HepG2 (cell line): ENCODE data around the gene SPRED3. TPM values are rescaled to one million over a fixed set of nuclear protein-coding genes. Genes with fewer than 3 reads are reported as not detected.

Source experiments
- ATM ChIP-seq: fragments of 450-650 bp; IDR thresholded peaks from 2 replicates; pipeline ENCODE4 v1.7.1; 2017; ENCODE audit warnings: mild to moderate bottlenecking, borderline replicate concordance
- FOXA1 ChIP-seq, 2 experiments: fragments of 450-650 bp in 1 of 2; sonication (generic) in 1 of 2; formaldehyde crosslinking in 1 of 2; IDR thresholded peaks; 2 replicates each; pipeline versions ENCODE4 v1.4.0 to v1.6.1; 2016 to 2020; ENCODE audit warnings: missing genetic modification reagents in 1 of 2
- FOXA3 ChIP-seq: IDR thresholded peaks from 2 replicates; pipeline ENCODE4 v1.6.1; 2016; ENCODE audit warnings: missing genetic modification reagents, missing compliant biosample characterization
- HDAC1 ChIP-seq: sonication (generic); formaldehyde crosslinking; IDR thresholded peaks from 2 replicates; pipeline ENCODE4 v1.5.1; 2020; ENCODE audit warnings: mild to moderate bottlenecking, missing genetic modification reagents
- HNRNPLL ChIP-seq: fragments of 200-400 bp; formaldehyde crosslinking; IDR thresholded peaks from 2 replicates; pipeline ENCODE4 v1.6.1; 2017; ENCODE audit warnings: mild to moderate bottlenecking, low read depth, low read length; ENCODE audit not compliant: poor library complexity, severe bottlenecking
- IKZF4 ChIP-seq: sonication (generic); formaldehyde crosslinking; IDR thresholded peaks from 2 replicates; pipeline ENCODE4 v1.5.1; 2020; ENCODE audit warnings: borderline replicate concordance, mild to moderate bottlenecking, low read depth, missing genetic modification reagents; ENCODE audit errors: not compliant biosample characterization
- IRX3 ChIP-seq: sonication (generic); formaldehyde crosslinking; IDR thresholded peaks from 2 replicates; pipeline ENCODE4 v1.8.1; 2023; ENCODE audit warnings: mild to moderate bottlenecking, low read depth, missing genetic modification reagents, borderline replicate concordance
- LCORL ChIP-seq, 2 experiments: fragments of 450-650 bp in 1 of 2; sonication (generic) in 1 of 2; formaldehyde crosslinking in 1 of 2; IDR thresholded peaks; 2 replicates each; pipeline versions ENCODE4 v1.5.0 to v1.6.1; 2017 to 2020; ENCODE audit warnings: antibody characterized with exemption in 1 of 2, missing genetic modification reagents in 1 of 2
- MTA3 ChIP-seq: sonication (generic); formaldehyde crosslinking; IDR thresholded peaks from 2 replicates; pipeline ENCODE4 v1.4.0; 2020; ENCODE audit warnings: missing genetic modification reagents
- NCOR1 ChIP-seq: fragments of 200-600 bp; sonication (generic); IDR thresholded peaks from 2 replicates; pipeline ENCODE4 v1.7.0; 2017; ENCODE audit warnings: antibody characterized with exemption, low read length, borderline replicate concordance
- RAD21 ChIP-seq: fragments of 450-650 bp; formaldehyde crosslinking; IDR thresholded peaks from 2 replicates; pipeline ENCODE4 v1.5.0; 2020; ENCODE audit warnings: mild to moderate bottlenecking
- SATB2 ChIP-seq: sonication (generic); formaldehyde crosslinking; IDR thresholded peaks from 2 replicates; pipeline ENCODE4 v1.5.0; 2020; ENCODE audit warnings: missing genetic modification reagents
- TCF7 ChIP-seq: sonication (generic); IDR thresholded peaks from 2 replicates; pipeline ENCODE4 v1.6.1; 2016; ENCODE audit warnings: antibody characterized with exemption, low read depth
- ZNF160 ChIP-seq: sonication (generic); formaldehyde crosslinking; IDR thresholded peaks from 2 replicates; pipeline ENCODE4 v1.8.0; 2022; ENCODE audit warnings: mild to moderate bottlenecking, inconsistent platforms, missing genetic modification reagents
- ZNF17 ChIP-seq: sonication (generic); formaldehyde crosslinking; IDR thresholded peaks from 2 replicates; pipeline ENCODE4 v1.5.0; 2020; ENCODE audit warnings: mild to moderate bottlenecking, missing genetic modification reagents
- ZNF512B ChIP-seq: sonication (generic); formaldehyde crosslinking; IDR thresholded peaks from 2 replicates; pipeline ENCODE4 v1.5.1; 2020; ENCODE audit warnings: missing genetic modification reagents, mild to moderate bottlenecking, borderline replicate concordance
- ZNF704 ChIP-seq: sonication (generic); formaldehyde crosslinking; IDR thresholded peaks from 2 replicates; pipeline ENCODE4 v1.8.1; 2023; ENCODE audit warnings: mild to moderate bottlenecking, inconsistent platforms, moderate library complexity, missing genetic modification reagents, borderline replicate concordance
- ZNF776 ChIP-seq: sonication (generic); formaldehyde crosslinking; IDR thresholded peaks from 2 replicates; pipeline ENCODE4 v1.4.0; 2020; ENCODE audit warnings: mild to moderate bottlenecking, missing genetic modification reagents
- ZNF780A ChIP-seq: sonication (generic); formaldehyde crosslinking; IDR thresholded peaks from 2 replicates; pipeline ENCODE4 v1.8.0; 2022; ENCODE audit warnings: mild to moderate bottlenecking, missing genetic modification reagents, moderate library complexity
- ZNF790 ChIP-seq: sonication (generic); formaldehyde crosslinking; IDR thresholded peaks from 2 replicates; pipeline ENCODE4 v1.8.0; 2022; ENCODE audit warnings: missing genetic modification reagents, mild to moderate bottlenecking, borderline replicate concordance
- ZNF839 ChIP-seq: sonication (generic); formaldehyde crosslinking; IDR thresholded peaks from 2 replicates; pipeline ENCODE4 v1.4.0; 2020; ENCODE audit warnings: missing genetic modification reagents, mild to moderate bottlenecking, borderline replicate concordance
- ZNF883 ChIP-seq: sonication (generic); formaldehyde crosslinking; IDR thresholded peaks from 2 replicates; pipeline ENCODE4 v1.5.1; 2020; ENCODE audit warnings: mild to moderate bottlenecking, missing genetic modification reagents; ENCODE audit errors: not compliant biosample characterization
- polyA plus RNA-seq, 8 experiments: library from polyadenylated mRNA; depleted of rRNA in 3 of 8; stranded (reverse) in 7 of 8; unstranded in 1 of 8; fragments of >200 nt; fragmentation: Illumina TruSeq in 4 of 8; extraction: Trizol in 4 of 8; gene quantifications; 2 replicates each; pipeline versions ENCODE4 v1.2.1 to v1.2.3, GENCODE V29; 2011 to 2016; ENCODE audit warnings: low read depth in 4 of 8, missing spikeins in 1 of 8, mixed read lengths in 1 of 8; ENCODE audit not compliant: insufficient read depth in 1 of 8
- total RNA-seq, 5 experiments: library from RNA; depleted of rRNA; stranded (reverse); fragments of >200 nt; fragmentation: Illumina TruSeq; extraction: Trizol; gene quantifications; 2 replicates each; pipeline ENCODE4 v1.2.3, GENCODE V29; 2016; ENCODE audit warnings: low read depth in 1 of 5
- TF ChIP-seq, protein P1 (sequence below): sonication (generic); formaldehyde crosslinking; IDR thresholded peaks from 2 replicates; pipeline ENCODE4 v1.5.0; 2020; ENCODE audit warnings: mild to moderate bottlenecking, missing genetic modification reagents

Gene SPRED3
- total and polyA plus RNA-seq, 2 of the 13 experiments (the other 11 are each of a cell fraction or from before 2014, with no cell fraction given): 0.15 to 0.17 TPM

DNA sequence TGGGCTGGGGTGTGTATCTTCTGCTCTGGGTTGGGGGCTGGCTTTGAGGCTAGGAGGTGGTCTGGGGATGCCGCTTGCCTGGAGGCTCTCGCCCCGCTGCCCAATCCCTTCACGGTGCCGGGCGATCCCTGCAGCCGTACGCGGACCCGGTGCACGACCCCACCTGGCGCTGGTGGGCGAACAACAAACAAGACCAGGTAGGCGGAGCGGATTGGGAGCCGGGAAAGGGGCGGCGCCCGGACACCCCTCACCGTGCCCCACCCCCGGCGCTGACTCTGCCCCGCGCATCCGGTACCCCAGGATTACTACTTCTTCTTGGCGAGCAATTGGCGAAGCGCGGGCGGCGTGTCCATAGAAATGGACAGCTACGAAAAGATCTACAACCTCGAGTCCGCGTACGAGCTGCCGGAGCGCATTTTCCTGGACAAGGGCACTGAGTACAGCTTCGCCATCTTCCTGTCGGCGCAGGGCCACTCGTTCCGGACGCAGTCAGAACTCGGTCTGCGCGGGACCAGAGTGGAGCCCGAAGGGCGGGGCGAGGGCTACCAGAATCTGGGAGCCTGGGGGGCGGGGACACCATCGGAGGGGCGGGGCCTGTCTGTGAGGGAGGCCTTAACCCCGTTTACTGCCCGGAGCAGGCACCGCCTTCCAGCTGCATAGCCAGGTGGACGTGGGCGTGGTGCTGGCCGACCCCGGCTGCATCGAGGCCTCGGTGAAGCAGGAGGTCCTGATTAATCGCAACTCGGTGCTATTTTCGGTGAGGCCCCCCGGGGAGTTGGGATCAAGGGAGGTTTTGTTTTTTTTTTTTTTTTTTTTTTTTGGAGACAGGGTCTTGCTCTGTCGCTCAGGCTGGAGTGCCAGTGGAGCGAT is 26.2 kb upstream of the SPRED3 start (continued):
- TF ChIP-seq IKZF4 (no peak), ZNF780A (CRISPR knock-in tag) (no peak), SATB2 (no peak), ZNF704 (CRISPR knock-in tag) (no peak), ZNF790 (CRISPR knock-in tag) (no peak), MTA3 (no peak), ZNF883 (CRISPR knock-in tag) (peak; percentile 56), ZNF776 (0 out of 2 replicates have a peak, but pooled peaks have one; percentile 34), FOXA1 (IDR thresholded peaks at IDR 0.05) (no peak), FOXA1 (CRISPR knock-in tag; IDR thresholded peaks at IDR 0.05) (0 out of 2 replicates have a peak, but pooled peaks have one; percentile 23), ZNF160 (no peak), RAD21 (no peak), FOXA3 (CRISPR knock-in tag) (no peak), ATM (no peak), IRX3 (CRISPR knock-in tag) (no peak), HDAC1 (0 out of 2 replicates have a peak, but pooled peaks have one; percentile 33), ZNF839 (CRISPR knock-in tag) (no peak), NCOR1 (no peak), HNRNPLL (peak; percentile 29), ZNF17 (CRISPR knock-in tag) (no peak), LCORL (IDR thresholded peaks at IDR 0.05) (no peak), LCORL (CRISPR knock-in tag; IDR thresholded peaks at IDR 0.05) (no peak), ZNF512B (CRISPR knock-in tag) (no peak), TCF7 (no peak)
- TF ChIP-seq, protein P1, sequence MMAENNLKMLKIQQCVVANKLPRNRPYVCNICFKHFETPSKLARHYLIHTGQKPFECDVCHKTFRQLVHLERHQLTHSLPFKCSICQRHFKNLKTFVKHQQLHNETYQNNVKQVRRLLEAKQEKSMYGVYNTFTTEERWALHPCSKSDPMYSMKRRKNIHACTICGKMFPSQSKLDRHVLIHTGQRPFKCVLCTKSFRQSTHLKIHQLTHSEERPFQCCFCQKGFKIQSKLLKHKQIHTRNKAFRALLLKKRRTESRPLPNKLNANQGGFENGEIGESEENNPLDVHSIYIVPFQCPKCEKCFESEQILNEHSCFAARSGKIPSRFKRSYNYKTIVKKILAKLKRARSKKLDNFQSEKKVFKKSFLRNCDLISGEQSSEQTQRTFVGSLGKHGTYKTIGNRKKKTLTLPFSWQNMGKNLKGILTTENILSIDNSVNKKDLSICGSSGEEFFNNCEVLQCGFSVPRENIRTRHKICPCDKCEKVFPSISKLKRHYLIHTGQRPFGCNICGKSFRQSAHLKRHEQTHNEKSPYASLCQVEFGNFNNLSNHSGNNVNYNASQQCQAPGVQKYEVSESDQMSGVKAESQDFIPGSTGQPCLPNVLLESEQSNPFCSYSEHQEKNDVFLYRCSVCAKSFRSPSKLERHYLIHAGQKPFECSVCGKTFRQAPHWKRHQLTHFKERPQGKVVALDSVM: no peak
